ENCODE data around the gene LPP. TPM values are rescaled to one million over a fixed set of nuclear protein-coding genes. Genes with fewer than 3 reads are reported as not detected.
"Not testable (repeated sequence)": the region's sequence is repeated elsewhere in the genome, so short reads cannot be mapped to it uniquely, and the experiment has no call there.

The LPP gene
- total RNA-seq, 2 donors from 2014 or later, result 52.7 to 56.7 TPM

GRCh38 chr3:188427981-188428380 lies 274.0 kb downstream of the LPP start:
- H3K27ac Mint-ChIP-seq; DNase-seq (ENCODE audit: low spot score); ATAC-seq; H3K4me3 Mint-ChIP-seq; H3K27me3 Mint-ChIP-seq: not testable (repeated sequence)
- Mint-ChIP-seq H3K36me3 (peaks cover 54% of the 10 kb centered on the region), H3K9me3 (peaks cover 15% of the 10 kb centered on the region), H3K4me1 (ENCODE audit: low read depth in 2 of 2) (peaks cover 41 to 52% of the 10 kb centered on the region in 2 donors)

- Mint-ChIP-seq H3K36me3 (peaks cover 34% of the 10 kb centered on the region), H3K27ac (peak overlapping the region; percentile 89 to 98), H3K4me3 (peak overlapping the region; percentile 87)
These were observed 277.1 kb downstream of the LPP start for GRCh38 chr3:188431040-188431439.

GRCh38 chr3:188431553-188431952 lies 277.6 kb downstream of the LPP start:
- peak overlapping the region; percentile 89 to 98 for H3K27ac Mint-ChIP-seq
- H3K36me3 Mint-ChIP-seq, result peaks cover 29% of the 10 kb centered on the region
- no peaks in the 10 kb centered on the region for H3K27me3 Mint-ChIP-seq
- DNase-seq (ENCODE audit: low spot score) (no peak), ATAC-seq (peak; percentile 87 to 91)
- H3K9me3 Mint-ChIP-seq, result peaks cover 8% of the 10 kb centered on the region
- H3K4me1 Mint-ChIP-seq (ENCODE audit: low read depth in 2 of 2), result peaks cover 39 to 52% of the 10 kb centered on the region in 2 donors
- peak overlapping the region; percentile 87 for H3K4me3 Mint-ChIP-seq

More at GRCh38 chr3:188431040-188431439, 277.1 kb downstream of the LPP start:
- H3K9me3 Mint-ChIP-seq, result peaks cover 10% of the 10 kb centered on the region
- no peak for ATAC-seq
- DNase-seq (ENCODE audit: low spot score), result no peak
- H3K27me3 Mint-ChIP-seq, result no peaks in the 10 kb centered on the region
- H3K4me1 Mint-ChIP-seq (ENCODE audit: low read depth in 2 of 2), result peaks cover 38 to 52% of the 10 kb centered on the region in 2 donors

GRCh38 chr3:188432802-188433520 lies 279.0 kb downstream of the LPP start:
- no peaks in the 10 kb centered on the region for H3K27me3 Mint-ChIP-seq

GRCh38 chr3:188433521-188434150 lies 279.7 kb downstream of the LPP start:
- peaks cover 19% of the 10 kb centered on the region for H3K36me3 Mint-ChIP-seq
- peaks cover 4% of the 10 kb centered on the region for H3K9me3 Mint-ChIP-seq
- ATAC-seq (no peak), DNase-seq (ENCODE audit: low spot score) (no peak)
- peak overlapping the region; percentile 89 to 98 for H3K27ac Mint-ChIP-seq
- no peaks in the 10 kb centered on the region for H3K27me3 Mint-ChIP-seq
- peak overlapping the region; percentile 87 for H3K4me3 Mint-ChIP-seq
- H3K4me1 Mint-ChIP-seq (ENCODE audit: low read depth in 2 of 2), result peaks cover 53 to 62% of the 10 kb centered on the region in 2 donors

More at GRCh38 chr3:188432802-188433520, 279.0 kb downstream of the LPP start:
- H3K9me3 Mint-ChIP-seq, result peaks cover 4% of the 10 kb centered on the region
- peaks cover 19% of the 10 kb centered on the region for H3K36me3 Mint-ChIP-seq
- H3K27ac Mint-ChIP-seq, result peak overlapping the region; percentile 89 to 98
- peak overlapping the region; percentile 87 for H3K4me3 Mint-ChIP-seq
- DNase-seq (ENCODE audit: low spot score), result no peak
- ATAC-seq, result peak; percentile 74 to 80
- peaks cover 47 to 56% of the 10 kb centered on the region in 2 donors for H3K4me1 Mint-ChIP-seq (ENCODE audit: low read depth in 2 of 2)

- H3K4me1 Mint-ChIP-seq (ENCODE audit: low read depth in 2 of 2), result peaks cover 63 to 68% of the 10 kb centered on the region in 2 donors
- H3K36me3 Mint-ChIP-seq, result peaks cover 19% of the 10 kb centered on the region
- ATAC-seq (no peak), DNase-seq (ENCODE audit: low spot score) (no peak)
- H3K27ac Mint-ChIP-seq, result peak overlapping the region; percentile 89 to 98
- no peak overlapping the region for H3K4me3 Mint-ChIP-seq
- H3K27me3 Mint-ChIP-seq, result no peaks in the 10 kb centered on the region
- H3K9me3 Mint-ChIP-seq, result peaks cover 4% of the 10 kb centered on the region
These were observed 280.6 kb downstream of the LPP start for GRCh38 chr3:188434594-188434993.

- H3K4me1 Mint-ChIP-seq (ENCODE audit: low read depth in 2 of 2), result peaks cover 70 to 73% of the 10 kb centered on the region in 2 donors
These were observed 281.3 kb downstream of the LPP start for GRCh38 chr3:188435266-188435665.

GRCh38 chr3:188437926-188438325 lies 284.0 kb downstream of the LPP start:
- Mint-ChIP-seq H3K27ac (peak overlapping the region; percentile 92 to 98), H3K4me1 (ENCODE audit: low read depth in 2 of 2) (peaks cover 66 to 67% of the 10 kb centered on the region in 2 donors), H3K27me3 (no peaks in the 10 kb centered on the region), H3K4me3 (peak overlapping the region; percentile 48), H3K9me3 (peaks cover 8% of the 10 kb centered on the region), H3K36me3 (peaks cover 10% of the 10 kb centered on the region)
- ATAC-seq (no peak), DNase-seq (ENCODE audit: low spot score) (no peak)

More at GRCh38 chr3:188435266-188435665, 281.3 kb downstream of the LPP start:
- no peaks in the 10 kb centered on the region for H3K27me3 Mint-ChIP-seq
- ATAC-seq (no peak), DNase-seq (ENCODE audit: low spot score) (no peak)
- peak overlapping the region; percentile 89 to 98 for H3K27ac Mint-ChIP-seq
- peaks cover 8% of the 10 kb centered on the region for H3K9me3 Mint-ChIP-seq
- no peak overlapping the region for H3K4me3 Mint-ChIP-seq
- H3K36me3 Mint-ChIP-seq, result peaks cover 19% of the 10 kb centered on the region

- no peaks in the 10 kb centered on the region for H3K27me3 Mint-ChIP-seq
- H3K4me1 Mint-ChIP-seq (ENCODE audit: low read depth in 2 of 2), result peaks cover 61 to 69% of the 10 kb centered on the region in 2 donors
- H3K4me3 Mint-ChIP-seq, result peak overlapping the region; percentile 76
- H3K9me3 Mint-ChIP-seq, result peaks cover 3% of the 10 kb centered on the region
- peak overlapping the region; percentile 92 to 98 for H3K27ac Mint-ChIP-seq
- H3K36me3 Mint-ChIP-seq, result peaks cover 5% of the 10 kb centered on the region
- ATAC-seq (peak; percentile 89), DNase-seq (ENCODE audit: low spot score) (peak; percentile 77)
These were observed 285.1 kb downstream of the LPP start for GRCh38 chr3:188439080-188439479.

GRCh38 chr3:188440340-188440972 lies 286.5 kb downstream of the LPP start:
- H3K9me3 Mint-ChIP-seq, result peaks cover 3% of the 10 kb centered on the region
- peak overlapping the region; percentile 76 for H3K4me3 Mint-ChIP-seq
- DNase-seq (ENCODE audit: low spot score) (no peak), ATAC-seq (no peak)
- peaks cover 10% of the 10 kb centered on the region for H3K36me3 Mint-ChIP-seq
- H3K27me3 Mint-ChIP-seq, result no peaks in the 10 kb centered on the region
- H3K4me1 Mint-ChIP-seq (ENCODE audit: low read depth in 2 of 2), result peaks cover 70 to 71% of the 10 kb centered on the region in 2 donors
- peak overlapping the region; percentile 92 to 98 for H3K27ac Mint-ChIP-seq

GRCh38 chr3:188442430-188442829 lies 288.5 kb downstream of the LPP start:
- Mint-ChIP-seq H3K9me3 (peaks cover 3% of the 10 kb centered on the region), H3K4me1 (ENCODE audit: low read depth in 2 of 2) (peaks cover 74 to 76% of the 10 kb centered on the region in 2 donors), H3K27me3 (no peaks in the 10 kb centered on the region), H3K36me3 (peaks cover 10% of the 10 kb centered on the region), H3K4me3 (peak overlapping the region; percentile 90), H3K27ac (peak overlapping the region; percentile 89 to 98)
- ATAC-seq (peak; percentile 65 to 67), DNase-seq (ENCODE audit: low spot score) (peak; percentile 74)

- peaks cover 10% of the 10 kb centered on the region for H3K36me3 Mint-ChIP-seq
- not testable (repeated sequence) for H3K27me3 Mint-ChIP-seq; DNase-seq (ENCODE audit: low spot score); H3K9me3 Mint-ChIP-seq; ATAC-seq
- peak overlapping the region; percentile 36 for H3K4me3 Mint-ChIP-seq
- peak overlapping the region; percentile 89 to 98 for H3K27ac Mint-ChIP-seq
- H3K4me1 Mint-ChIP-seq (ENCODE audit: low read depth in 2 of 2), result peaks cover 48 to 63% of the 10 kb centered on the region in 2 donors
These were observed 291.2 kb downstream of the LPP start for GRCh38 chr3:188445175-188445574.

GRCh38 chr3:188446014-188446413 lies 292.1 kb downstream of the LPP start:
- H3K4me3 Mint-ChIP-seq, result peak overlapping the region; percentile 82
- DNase-seq (ENCODE audit: low spot score) (no peak), ATAC-seq (peak; percentile 66 to 75)
- no peaks in the 10 kb centered on the region for H3K27me3 Mint-ChIP-seq
- H3K4me1 Mint-ChIP-seq (ENCODE audit: low read depth in 2 of 2), result peaks cover 40 to 57% of the 10 kb centered on the region in 2 donors
- H3K36me3 Mint-ChIP-seq, result peaks cover 10% of the 10 kb centered on the region
- H3K9me3 Mint-ChIP-seq, result no peaks in the 10 kb centered on the region
- H3K27ac Mint-ChIP-seq, result peak overlapping the region; percentile 64 to 93
